ENCODE measurements around the gene YKT6.
"Not testable (repeated sequence)": the region's sequence is repeated elsewhere in the genome, so short reads cannot be mapped to it uniquely, and the experiment has no call there.

The YKT6 gene

DNA sequence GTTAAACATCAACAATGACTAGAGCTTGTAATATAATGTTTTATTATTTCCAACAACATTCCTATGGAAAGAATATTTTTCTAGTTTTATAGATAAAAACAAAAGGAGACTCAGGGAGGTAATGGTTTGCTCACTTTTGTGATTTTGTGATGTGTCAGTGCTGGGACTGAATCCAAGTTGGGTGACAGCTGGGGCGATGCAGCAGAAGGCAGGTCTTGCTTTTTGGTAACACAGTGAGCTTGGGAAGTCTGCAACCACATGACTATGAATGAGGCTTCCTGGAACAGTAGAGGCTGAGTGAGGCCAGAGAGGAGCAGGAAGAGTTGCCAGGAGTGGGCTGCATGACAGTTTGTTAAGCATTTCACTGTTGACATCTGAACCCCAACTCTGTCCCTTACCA lies 4.9 kb upstream of the YKT6 start:
- Histone ChIP-seq H3K36me3 (ENCODE audit: insufficient read depth, low read length) (no peaks in the 10 kb centered on the region; the same call in 1 of the 2 replicates), H2AFZ (ENCODE audit: low read depth, low read length) (peak overlapping the region; percentile 40), H3K9ac (ENCODE audit: low read depth, low read length) (no peak overlapping the region), H3K4me2 (ENCODE audit: insufficient read depth, low read length) (no peak overlapping the region), H3K9me3 (ENCODE audit: insufficient read depth, low read length, severe bottlenecking) (no peaks in the 10 kb centered on the region), H3K27ac (ENCODE audit: low read length) (0 out of 2 replicates have a peak overlapping the region, but pooled peaks have one; percentile 4), H3K79me2 (ENCODE audit: insufficient read depth, low read length) (peaks cover 1% of the 10 kb centered on the region), H3K4me3 (ENCODE audit: low read depth in 1 of 2, low read length in 2 of 2) (no peak overlapping the region), H4K20me1 (ENCODE audit: insufficient read depth, low read length) (no peaks in the 10 kb centered on the region), H3K27me3 (ENCODE audit: insufficient read depth, low read length, poor library complexity) (no peaks in the 10 kb centered on the region), H3K4me1 (ENCODE audit: insufficient read depth, low read length) (peaks cover 11% of the 10 kb centered on the region)
- TF ChIP-seq, protein P1, sequence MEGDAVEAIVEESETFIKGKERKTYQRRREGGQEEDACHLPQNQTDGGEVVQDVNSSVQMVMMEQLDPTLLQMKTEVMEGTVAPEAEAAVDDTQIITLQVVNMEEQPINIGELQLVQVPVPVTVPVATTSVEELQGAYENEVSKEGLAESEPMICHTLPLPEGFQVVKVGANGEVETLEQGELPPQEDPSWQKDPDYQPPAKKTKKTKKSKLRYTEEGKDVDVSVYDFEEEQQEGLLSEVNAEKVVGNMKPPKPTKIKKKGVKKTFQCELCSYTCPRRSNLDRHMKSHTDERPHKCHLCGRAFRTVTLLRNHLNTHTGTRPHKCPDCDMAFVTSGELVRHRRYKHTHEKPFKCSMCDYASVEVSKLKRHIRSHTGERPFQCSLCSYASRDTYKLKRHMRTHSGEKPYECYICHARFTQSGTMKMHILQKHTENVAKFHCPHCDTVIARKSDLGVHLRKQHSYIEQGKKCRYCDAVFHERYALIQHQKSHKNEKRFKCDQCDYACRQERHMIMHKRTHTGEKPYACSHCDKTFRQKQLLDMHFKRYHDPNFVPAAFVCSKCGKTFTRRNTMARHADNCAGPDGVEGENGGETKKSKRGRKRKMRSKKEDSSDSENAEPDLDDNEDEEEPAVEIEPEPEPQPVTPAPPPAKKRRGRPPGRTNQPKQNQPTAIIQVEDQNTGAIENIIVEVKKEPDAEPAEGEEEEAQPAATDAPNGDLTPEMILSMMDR (IDR thresholded peaks at IDR 0.05; ENCODE audit: borderline replicate concordance, extremely low read depth, low read length, poor library complexity, severe bottlenecking): no peak
- no peak for TF ChIP-seq EZH2 (IDR thresholded peaks at IDR 0.05; ENCODE audit: borderline replicate concordance, low read depth, low read length, severe bottlenecking)
- ATAC-seq (ENCODE audit: insufficient read depth, low read depth) (no peak), DNase-seq (peak; percentile 21)

DNA sequence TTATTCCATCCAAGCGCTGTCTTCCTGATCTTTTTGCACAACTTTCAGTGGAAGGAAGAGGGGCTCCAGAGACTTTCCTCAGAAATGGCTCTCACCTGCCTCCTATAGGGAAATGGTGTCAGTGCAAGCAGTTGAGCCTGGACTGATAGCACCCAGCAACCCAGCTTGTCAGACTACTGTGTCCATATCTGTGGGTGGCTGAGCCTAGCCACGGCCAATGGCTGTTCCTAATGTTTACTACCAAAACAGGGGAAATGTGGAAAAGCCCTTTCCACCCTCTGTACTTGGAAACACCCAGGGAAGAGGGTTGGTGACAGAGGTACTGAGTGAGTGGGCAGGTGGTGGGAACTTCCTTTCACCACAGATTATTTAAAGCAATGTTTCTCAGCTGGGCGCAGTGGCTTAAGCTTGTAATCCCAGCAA lies 4.3 kb upstream of the YKT6 start:
- Histone ChIP-seq H3K79me2 (ENCODE audit: insufficient read depth, low read length) (peaks cover 7% of the 10 kb centered on the region), H4K20me1 (ENCODE audit: insufficient read depth, low read length) (no peaks in the 10 kb centered on the region), H3K27ac (ENCODE audit: low read length) (no peak overlapping the region), H3K36me3 (ENCODE audit: insufficient read depth, low read length) (no peaks in the 10 kb centered on the region; the same call in 1 of the 2 replicates), H3K27me3 (ENCODE audit: insufficient read depth, low read length, poor library complexity) (no peaks in the 10 kb centered on the region), H3K4me1 (ENCODE audit: insufficient read depth, low read length) (peaks cover 12% of the 10 kb centered on the region), H2AFZ (ENCODE audit: low read depth, low read length) (peak overlapping the region; percentile 61), H3K4me2 (ENCODE audit: insufficient read depth, low read length) (no peak overlapping the region), H3K9ac (ENCODE audit: low read depth, low read length) (no peak overlapping the region), H3K4me3 (ENCODE audit: low read depth in 1 of 2, low read length in 2 of 2) (no peak overlapping the region), H3K9me3 (ENCODE audit: insufficient read depth, low read length, severe bottlenecking) (no peaks in the 10 kb centered on the region)
- peak; percentile 56 for ATAC-seq (ENCODE audit: insufficient read depth, low read depth)
- DNase-seq: peak; percentile 67
- no peak for TF ChIP-seq EZH2 (IDR thresholded peaks at IDR 0.05; ENCODE audit: borderline replicate concordance, low read depth, low read length, severe bottlenecking)
- TF ChIP-seq, protein P1 (IDR thresholded peaks at IDR 0.05; ENCODE audit: borderline replicate concordance, extremely low read depth, low read length, poor library complexity, severe bottlenecking): peak; percentile 87

DNA sequence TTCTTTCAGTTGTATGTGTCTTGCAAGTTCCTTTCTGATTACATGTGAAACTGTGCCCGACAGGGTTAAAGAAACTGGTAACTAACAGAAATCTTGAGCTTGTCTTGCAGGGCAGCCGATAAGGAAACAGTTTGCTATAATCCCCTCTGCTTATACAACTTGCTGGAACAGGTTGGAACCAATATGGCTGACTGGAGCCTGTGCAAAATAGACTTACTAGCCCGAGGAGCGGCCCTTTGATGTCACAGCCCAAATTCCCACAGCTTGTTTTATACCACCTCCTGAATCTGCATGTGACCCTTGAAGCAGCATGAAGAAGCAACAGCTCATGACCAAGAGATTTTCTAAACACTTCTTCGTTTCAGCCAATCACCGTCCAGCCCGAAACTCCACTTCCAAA lies 3.3 kb upstream of the YKT6 start:
- peaks cover 17% of the 10 kb centered on the region for H3K79me2 ChIP-seq (ENCODE audit: insufficient read depth, low read length)

DNA sequence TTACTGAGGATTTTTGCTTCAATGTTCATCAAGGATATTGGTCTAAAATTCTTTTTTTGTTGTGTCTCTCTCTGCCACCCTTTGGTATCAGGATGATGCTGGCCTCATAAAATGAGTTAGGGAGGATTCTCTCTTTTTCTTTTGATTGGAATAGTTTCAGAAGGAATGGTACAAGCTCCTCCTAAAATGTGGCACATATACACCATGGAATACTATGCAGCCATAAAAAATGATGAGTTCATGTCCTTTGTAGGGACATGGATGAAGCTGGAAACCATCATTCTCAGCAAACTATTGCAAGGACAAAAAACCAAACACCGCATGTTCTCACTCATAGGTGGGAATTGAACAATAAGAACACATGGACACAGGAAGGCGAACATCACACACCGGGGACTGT lies 615 bp upstream of the YKT6 start:
- not testable (repeated sequence) for H3K9ac ChIP-seq (ENCODE audit: low read depth, low read length); ATAC-seq (ENCODE audit: insufficient read depth, low read depth); H3K4me3 ChIP-seq (ENCODE audit: low read depth in 1 of 2, low read length in 2 of 2)

More for the DNA sequence above, 3.3 kb upstream of the YKT6 start:
- no peak overlapping the region for H3K27ac ChIP-seq (ENCODE audit: low read length)
- H2AFZ ChIP-seq (ENCODE audit: low read depth, low read length): no peak overlapping the region; the same call in 1 of the 2 replicates
- peaks cover 23% of the 10 kb centered on the region for H3K4me1 ChIP-seq (ENCODE audit: insufficient read depth, low read length)
- no peak for DNase-seq
- H3K9me3 ChIP-seq (ENCODE audit: insufficient read depth, low read length, severe bottlenecking): no peaks in the 10 kb centered on the region
- ATAC-seq (ENCODE audit: insufficient read depth, low read depth): no peak
- no peaks in the 10 kb centered on the region for H3K27me3 ChIP-seq (ENCODE audit: insufficient read depth, low read length, poor library complexity)
- H3K9ac ChIP-seq (ENCODE audit: low read depth, low read length): no peak overlapping the region
- peaks cover under 1% of the 10 kb centered on the region; the same call in 1 of the 2 replicates for H3K36me3 ChIP-seq (ENCODE audit: insufficient read depth, low read length)
- H3K4me2 ChIP-seq (ENCODE audit: insufficient read depth, low read length): no peak overlapping the region
- peaks cover 6% of the 10 kb centered on the region; the same call in 1 of the 2 replicates for H4K20me1 ChIP-seq (ENCODE audit: insufficient read depth, low read length)
- no peak overlapping the region for H3K4me3 ChIP-seq (ENCODE audit: low read depth in 1 of 2, low read length in 2 of 2)
- TF ChIP-seq, protein P1 (IDR thresholded peaks at IDR 0.05; ENCODE audit: borderline replicate concordance, extremely low read depth, low read length, poor library complexity, severe bottlenecking): no peak
- TF ChIP-seq EZH2 (IDR thresholded peaks at IDR 0.05; ENCODE audit: borderline replicate concordance, low read depth, low read length, severe bottlenecking): no peak

More for the DNA sequence above, 615 bp upstream of the YKT6 start:
- Histone ChIP-seq H3K4me1 (ENCODE audit: insufficient read depth, low read length) (peaks cover 30% of the 10 kb centered on the region), H4K20me1 (ENCODE audit: insufficient read depth, low read length) (peaks cover 14% of the 10 kb centered on the region; the same call in 1 of the 2 replicates), H3K4me2 (ENCODE audit: insufficient read depth, low read length) (peak overlapping the region; percentile 98; the same call in 1 of the 2 replicates), H3K36me3 (ENCODE audit: insufficient read depth, low read length) (peaks cover 23% of the 10 kb centered on the region), H3K79me2 (ENCODE audit: insufficient read depth, low read length) (peaks cover 38% of the 10 kb centered on the region)
- not testable (repeated sequence) for H3K27ac ChIP-seq (ENCODE audit: low read length); DNase-seq; H3K9me3 ChIP-seq (ENCODE audit: insufficient read depth, low read length, severe bottlenecking); H2AFZ ChIP-seq (ENCODE audit: low read depth, low read length); H3K27me3 ChIP-seq (ENCODE audit: insufficient read depth, low read length, poor library complexity)

Measured in DND-41 (cell line).